GM12865 (cell line): ENCODE results near the gene CYP4F11.

ENCODE experiments used
- DNase-seq: peaks from one replicate; pipeline ENCODE4 v3.0.0; 2010; ENCODE audit warnings: low read depth
- H3K4me3 ChIP-seq: 2 replicates; pipeline ENCODE4 v1.5.1; 2011; ENCODE audit warnings: mild to moderate bottlenecking, low read depth, low read length, control low read depth
- TF ChIP-seq, protein P1 (sequence below): IDR thresholded peaks from 2 replicates; pipeline ENCODE4 v1.5.1; 2011; ENCODE audit warnings: low read length, control low read depth, low read depth, inconsistent platforms; ENCODE audit not compliant: insufficient read depth; ENCODE audit errors: missing control alignments

CYP4F11 gene

GRCh38 chr19:15923702-15924101 is 10.6 kb downstream of the CYP4F11 start:
- TF ChIP-seq, protein P1, sequence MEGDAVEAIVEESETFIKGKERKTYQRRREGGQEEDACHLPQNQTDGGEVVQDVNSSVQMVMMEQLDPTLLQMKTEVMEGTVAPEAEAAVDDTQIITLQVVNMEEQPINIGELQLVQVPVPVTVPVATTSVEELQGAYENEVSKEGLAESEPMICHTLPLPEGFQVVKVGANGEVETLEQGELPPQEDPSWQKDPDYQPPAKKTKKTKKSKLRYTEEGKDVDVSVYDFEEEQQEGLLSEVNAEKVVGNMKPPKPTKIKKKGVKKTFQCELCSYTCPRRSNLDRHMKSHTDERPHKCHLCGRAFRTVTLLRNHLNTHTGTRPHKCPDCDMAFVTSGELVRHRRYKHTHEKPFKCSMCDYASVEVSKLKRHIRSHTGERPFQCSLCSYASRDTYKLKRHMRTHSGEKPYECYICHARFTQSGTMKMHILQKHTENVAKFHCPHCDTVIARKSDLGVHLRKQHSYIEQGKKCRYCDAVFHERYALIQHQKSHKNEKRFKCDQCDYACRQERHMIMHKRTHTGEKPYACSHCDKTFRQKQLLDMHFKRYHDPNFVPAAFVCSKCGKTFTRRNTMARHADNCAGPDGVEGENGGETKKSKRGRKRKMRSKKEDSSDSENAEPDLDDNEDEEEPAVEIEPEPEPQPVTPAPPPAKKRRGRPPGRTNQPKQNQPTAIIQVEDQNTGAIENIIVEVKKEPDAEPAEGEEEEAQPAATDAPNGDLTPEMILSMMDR, result no peak
- no peak for DNase-seq
- H3K4me3 ChIP-seq, result no peak overlapping the region

DNA sequence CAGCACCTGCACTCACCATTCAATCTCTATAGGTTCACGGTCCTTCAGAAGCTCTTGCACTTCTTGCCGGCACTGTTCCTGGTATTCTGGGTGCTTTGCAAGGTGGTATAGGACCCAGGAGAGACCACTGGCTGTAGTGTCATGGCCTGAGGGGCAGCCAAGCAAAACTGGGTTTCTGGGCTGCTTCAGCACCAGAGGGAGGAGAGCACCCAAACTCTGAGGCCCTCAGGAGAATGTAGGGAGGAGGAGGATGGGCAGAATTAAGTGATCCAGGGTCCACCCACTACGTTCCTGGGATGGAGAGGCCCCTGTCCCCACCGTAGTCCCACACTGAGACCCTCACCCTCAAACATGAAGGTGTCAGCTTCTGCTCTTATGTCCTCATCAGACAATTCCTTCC is 12.3 kb downstream of the CYP4F11 start:
- TF ChIP-seq, protein P1, result no peak
- H3K4me3 ChIP-seq, result no peak overlapping the region
- no peak for DNase-seq

DNA sequence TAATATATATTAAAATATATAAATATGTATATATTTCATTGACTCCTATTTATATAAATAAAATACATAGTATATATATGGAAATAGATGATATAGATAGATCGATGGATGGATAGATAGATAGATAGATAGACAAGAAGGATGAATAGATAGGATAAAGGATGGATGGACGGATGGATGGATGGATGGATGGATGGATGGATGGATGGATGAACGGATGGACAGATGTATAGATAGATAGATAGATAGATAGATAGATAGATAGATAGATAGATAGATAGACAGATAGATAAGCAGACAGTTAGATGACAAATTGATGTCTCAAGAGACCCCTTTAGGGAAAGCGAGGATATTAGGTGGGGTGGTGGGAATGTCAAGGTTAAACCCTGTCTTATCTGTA is 15.1 kb downstream of the CYP4F11 start:
- no peak overlapping the region for H3K4me3 ChIP-seq
- TF ChIP-seq, protein P1, result no peak
- DNase-seq, result no peak

DNA sequence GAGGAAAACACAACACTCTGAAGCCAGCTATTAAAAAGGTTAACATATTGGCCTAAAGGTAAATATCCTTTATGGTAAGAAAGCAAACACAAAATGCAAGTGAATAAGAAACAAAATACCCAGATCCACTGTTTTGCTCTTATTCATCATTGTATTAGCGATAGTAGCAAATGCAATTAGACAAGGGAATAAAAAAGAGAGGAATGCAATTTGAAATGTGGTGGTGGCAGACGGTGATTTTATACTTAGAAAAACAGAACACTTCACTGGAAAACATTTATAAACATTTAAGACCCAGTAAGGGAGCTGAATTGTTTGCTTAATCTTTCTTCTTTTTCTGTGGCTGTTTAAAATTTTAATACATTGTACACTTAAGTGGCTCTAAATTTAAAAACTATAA is 19.2 kb downstream of the CYP4F11 start:
- TF ChIP-seq, protein P1, result no peak
- H3K4me3 ChIP-seq, result no peak overlapping the region
- DNase-seq, result no peak

GRCh38 chr19:15913830-15914229 is 20.5 kb downstream of the CYP4F11 start:
- DNase-seq, result no peak
- H3K4me3 ChIP-seq, result no peak overlapping the region
- TF ChIP-seq, protein P1, result no peak

- TF ChIP-seq, protein P1, result no peak
- H3K4me3 ChIP-seq, result no peak overlapping the region
- DNase-seq, result no peak
Measured at GRCh38 chr19:15913384-15913783, 20.9 kb downstream of the CYP4F11 start.

- TF ChIP-seq, protein P1, result no peak
- no peak for DNase-seq
- no peak overlapping the region for H3K4me3 ChIP-seq
Measured at GRCh38 chr19:15911599-15912235, 22.6 kb downstream of the CYP4F11 start.
